Large intestine (tissue), 3 donors: ENCODE data around the gene BMAL1. TPM values are rescaled to one million over a fixed set of nuclear protein-coding genes. Genes with fewer than 3 reads are reported as not detected.
A peak's percentile ranks its signal among the peaks of the same experiment; 100 is the strongest.

ENCODE experiments used
- DNase-seq, 2 donors: peaks; one replicate each; pipeline versions ENCODE4 v3.0.0 to v3.0.0-alpha.2; 2013
- H3K27ac ChIP-seq: one replicate; pipeline ENCODE4 v1.5.1; 2013; ENCODE audit warnings: low read length
- H3K27me3 ChIP-seq: 2 replicates; pipeline ENCODE4 v1.6.1; 2013; ENCODE audit warnings: low read length; ENCODE audit not compliant: control insufficient read depth, insufficient read depth
- H3K36me3 ChIP-seq: 2 replicates; pipeline ENCODE4 v1.6.1; 2013; ENCODE audit warnings: low read length; ENCODE audit not compliant: control insufficient read depth, insufficient read depth
- H3K4me1 ChIP-seq: one replicate; pipeline ENCODE4 v1.6.1; 2013; ENCODE audit warnings: low read length; ENCODE audit not compliant: control insufficient read depth, insufficient read depth
- H3K4me3 ChIP-seq: one replicate; pipeline ENCODE4 v1.5.1; 2013; ENCODE audit warnings: low read length
- H3K9me3 ChIP-seq: one replicate; pipeline ENCODE4 v1.6.1; 2013; ENCODE audit warnings: mild to moderate bottlenecking, low read depth, low read length, moderate library complexity; ENCODE audit not compliant: control insufficient read depth
- WGBS: methylation state at CpG from one replicate; pipeline ENCODE4 v1.1.5; 2013; ENCODE audit warnings: low lambda C conversion rate; ENCODE audit not compliant: insufficient coverage; 5-methylcytosine and 5-hydroxymethylcytosine counted together
- polyA plus RNA-seq: library from polyadenylated mRNA; unstranded; fragments of 120-200 nt; gene quantifications from one replicate; pipeline ENCODE4 v1.2.1, GENCODE V29; 2013

The BMAL1 gene
- polyA plus RNA-seq, 1 donor, result 7.6 TPM

DNA sequence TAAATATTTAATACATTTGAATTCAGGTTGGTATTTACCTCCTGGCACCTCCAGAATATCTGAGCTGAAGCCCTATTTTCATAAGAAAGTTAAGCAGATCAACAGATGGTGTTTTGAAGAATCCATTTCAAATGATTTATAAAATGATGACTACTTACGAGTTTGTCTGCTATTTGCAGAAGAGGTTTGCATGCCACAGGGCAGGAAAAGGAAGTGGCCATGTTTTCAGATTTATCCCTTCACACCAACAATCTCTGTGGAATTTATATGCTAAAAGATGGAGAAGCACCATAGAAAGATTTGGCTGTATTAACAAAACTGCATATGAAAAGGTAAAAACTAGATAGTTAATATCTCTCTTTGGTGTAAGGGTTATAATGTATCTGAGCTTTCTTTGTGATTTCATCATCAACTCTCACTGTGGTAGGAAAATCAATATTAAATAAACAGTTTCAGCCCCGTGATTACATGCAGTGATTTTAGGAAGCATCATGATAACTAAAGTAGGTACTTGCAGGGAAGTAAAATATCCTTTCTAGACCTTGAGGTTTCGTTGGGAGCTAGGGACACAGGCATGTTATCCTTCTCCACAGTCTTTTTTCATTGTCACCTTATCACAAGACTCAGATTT, 2.6 kb downstream of the BMAL1 start:
- no CpG with 5 or more reads among the region's 3 CpGs for WGBS
- DNase-seq, result no peak
- no peak overlapping the region for H3K27ac ChIP-seq
- H3K4me1 ChIP-seq, result peaks cover 9% of the 10 kb centered on the region
- peaks cover 3% of the 10 kb centered on the region for H3K9me3 ChIP-seq
- no peak overlapping the region for H3K4me3 ChIP-seq
- peaks cover 47% of the 10 kb centered on the region for H3K27me3 ChIP-seq
- no peaks in the 10 kb centered on the region for H3K36me3 ChIP-seq

DNA sequence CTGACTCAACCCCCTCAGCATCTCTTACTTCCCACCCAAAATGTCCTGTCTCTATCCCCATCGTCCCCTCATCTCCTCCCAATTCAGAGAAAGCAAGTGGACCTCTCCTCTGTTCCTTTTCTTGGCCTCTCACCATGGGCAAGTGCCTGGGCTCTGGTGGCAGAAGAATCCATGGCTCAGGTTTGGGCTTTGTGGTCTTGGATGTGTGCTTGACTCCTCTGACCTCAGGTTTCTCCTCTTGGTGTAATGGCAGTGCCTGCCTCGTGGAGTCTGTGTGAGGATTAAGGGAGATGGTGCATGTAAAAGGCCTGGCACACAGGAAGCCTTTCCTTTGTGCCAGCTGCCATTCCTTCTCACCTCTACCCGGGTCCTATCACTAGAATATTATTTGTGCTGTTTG, 3.2 kb downstream of the BMAL1 start:
- peaks cover 3% of the 10 kb centered on the region for H3K9me3 ChIP-seq
- no peak overlapping the region for H3K4me3 ChIP-seq
- peaks cover 41% of the 10 kb centered on the region for H3K27me3 ChIP-seq
- H3K36me3 ChIP-seq, result no peaks in the 10 kb centered on the region
- no peak for DNase-seq
- peaks cover 9% of the 10 kb centered on the region for H3K4me1 ChIP-seq
- H3K27ac ChIP-seq, result no peak overlapping the region
- WGBS, result 100% methylated on average over 1 of the region's 3 CpGs

DNA sequence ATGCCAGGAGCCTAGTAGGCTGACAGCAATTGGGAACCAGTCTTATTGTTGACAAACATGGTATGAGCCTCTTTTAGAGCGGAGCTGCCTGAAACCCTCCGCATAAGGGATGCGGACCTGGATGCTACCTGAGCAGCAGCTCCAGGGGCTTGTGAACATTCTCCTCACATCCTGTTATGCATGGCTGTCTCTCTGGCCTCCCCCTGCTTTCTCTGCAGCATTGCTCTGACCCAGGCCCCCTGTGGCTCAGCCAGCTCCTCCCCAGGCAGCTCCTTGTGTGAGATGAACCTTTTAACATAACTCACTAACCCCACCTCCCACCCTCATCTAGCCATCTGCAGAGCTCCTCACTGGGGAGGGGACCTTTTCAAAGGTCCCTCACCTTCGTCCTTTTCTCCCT, 6.0 kb downstream of the BMAL1 start:
- no peak for DNase-seq
- H3K4me1 ChIP-seq, result peaks cover 7% of the 10 kb centered on the region
- H3K4me3 ChIP-seq, result no peak overlapping the region
- H3K36me3 ChIP-seq, result no peaks in the 10 kb centered on the region
- peaks cover 3% of the 10 kb centered on the region for H3K9me3 ChIP-seq
- H3K27me3 ChIP-seq, result peaks cover 27% of the 10 kb centered on the region
- no peak overlapping the region for H3K27ac ChIP-seq
- WGBS, result no CpG with 5 or more reads among the region's 4 CpGs

DNA sequence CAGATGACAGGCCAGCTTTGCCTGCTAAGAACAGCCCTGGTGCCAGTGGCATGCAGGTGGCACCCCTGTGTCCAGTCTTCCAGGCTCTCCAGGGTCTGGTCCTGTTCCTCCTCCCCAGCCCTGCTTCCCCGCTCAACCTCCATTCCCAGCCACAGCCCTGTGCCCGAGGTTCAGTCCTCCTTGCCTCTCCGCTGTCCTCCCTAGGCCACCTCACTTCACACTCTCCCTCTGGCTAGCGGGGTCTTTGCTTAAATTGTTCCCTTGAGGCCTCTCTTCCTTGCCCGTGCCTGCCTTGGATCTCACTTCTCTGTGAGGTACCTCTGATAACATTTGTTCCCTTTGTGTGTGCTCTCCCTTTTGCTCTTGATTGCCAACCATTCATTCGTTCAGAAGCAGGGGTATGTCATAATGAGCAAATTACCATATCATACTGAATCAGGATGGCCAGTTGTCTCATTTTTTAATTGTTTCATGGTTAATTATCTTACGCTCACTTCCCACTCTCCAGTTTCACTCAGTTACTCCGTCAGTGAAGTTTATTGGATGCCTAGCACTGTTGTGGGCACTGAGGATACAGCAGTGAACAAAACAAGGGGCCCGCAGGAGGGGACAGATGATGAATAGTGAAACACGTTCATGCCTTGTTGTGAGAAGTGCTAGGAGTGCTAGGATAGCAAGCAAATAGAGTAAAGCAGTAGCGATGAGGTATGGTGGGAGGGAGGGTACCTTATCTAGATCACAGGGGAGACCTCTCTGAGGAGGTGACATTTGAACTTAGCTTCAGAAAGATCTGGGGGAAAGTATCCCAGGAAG, 7.4 kb downstream of the BMAL1 start:
- no peaks in the 10 kb centered on the region for H3K9me3 ChIP-seq
- H3K27ac ChIP-seq, result no peak overlapping the region
- H3K4me3 ChIP-seq, result no peak overlapping the region
- WGBS, result 82% methylated on average over 3 of the region's 11 CpGs
- H3K27me3 ChIP-seq, result peaks cover 13% of the 10 kb centered on the region
- H3K36me3 ChIP-seq, result no peaks in the 10 kb centered on the region
- peaks cover 3% of the 10 kb centered on the region for H3K4me1 ChIP-seq
- DNase-seq, result no peak

DNA sequence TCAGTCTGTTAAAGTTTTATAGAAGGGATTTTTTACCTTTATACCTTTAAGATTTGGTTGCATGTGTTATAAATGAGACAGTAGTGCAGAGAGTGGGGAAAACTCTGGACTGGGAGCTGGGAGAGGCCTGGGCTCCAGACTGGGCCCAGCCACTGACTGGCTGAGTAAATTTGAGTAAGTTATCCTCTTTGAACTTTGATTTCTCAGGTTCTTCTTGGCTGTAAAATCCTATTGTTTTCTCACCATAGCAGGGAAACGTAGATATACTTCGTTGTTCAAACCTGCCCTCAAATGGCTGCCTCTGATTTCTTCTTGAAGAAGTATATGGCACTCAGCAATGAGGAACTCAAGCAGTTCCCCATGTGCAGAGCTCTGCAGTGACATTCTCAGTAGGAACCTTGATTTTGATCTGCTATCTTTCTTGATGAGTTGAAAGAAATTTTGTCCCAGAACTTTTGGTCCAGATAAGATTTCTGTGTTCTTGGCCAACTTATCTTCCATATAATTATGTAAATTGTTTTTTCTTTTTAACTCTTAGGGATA, 8.8 kb downstream of the BMAL1 start:
- Histone ChIP-seq H3K27me3 (peaks cover under 1% of the 10 kb centered on the region), H3K27ac (no peak overlapping the region), H3K36me3 (no peaks in the 10 kb centered on the region), H3K4me1 (peaks cover 3% of the 10 kb centered on the region), H3K4me3 (no peak overlapping the region), H3K9me3 (no peaks in the 10 kb centered on the region)
- WGBS, result 14% methylated on average over 2 of the region's 2 CpGs
- DNase-seq, result peak in 1 of 2 donors; percentile 53

DNA sequence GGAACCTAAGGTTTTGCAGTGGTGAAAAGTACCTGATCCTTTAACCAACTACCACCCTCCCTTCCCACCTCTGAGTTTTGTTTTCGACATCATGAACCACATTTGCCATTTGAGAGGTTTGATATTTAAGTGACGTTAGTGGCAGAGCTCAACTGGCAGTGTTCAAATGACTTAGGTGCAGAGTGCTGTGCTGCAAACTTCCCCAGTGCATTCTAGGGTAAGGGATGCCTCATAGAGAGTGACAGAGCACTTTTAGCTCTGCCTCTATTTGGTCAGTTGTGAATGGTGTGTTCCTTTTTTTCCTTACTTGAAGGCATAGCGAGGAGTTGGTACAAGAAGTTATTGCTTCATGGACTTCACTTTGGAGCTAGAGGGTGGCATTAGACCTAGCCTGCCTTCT, 9.4 kb downstream of the BMAL1 start:
- no peak for DNase-seq
- H3K4me1 ChIP-seq, result peaks cover 3% of the 10 kb centered on the region
- H3K27ac ChIP-seq, result no peak overlapping the region
- no peak overlapping the region for H3K4me3 ChIP-seq
- H3K9me3 ChIP-seq, result no peaks in the 10 kb centered on the region
- no peaks in the 10 kb centered on the region for H3K36me3 ChIP-seq
- no CpG with 5 or more reads among the region's 3 CpGs for WGBS
- H3K27me3 ChIP-seq, result no peaks in the 10 kb centered on the region

DNA sequence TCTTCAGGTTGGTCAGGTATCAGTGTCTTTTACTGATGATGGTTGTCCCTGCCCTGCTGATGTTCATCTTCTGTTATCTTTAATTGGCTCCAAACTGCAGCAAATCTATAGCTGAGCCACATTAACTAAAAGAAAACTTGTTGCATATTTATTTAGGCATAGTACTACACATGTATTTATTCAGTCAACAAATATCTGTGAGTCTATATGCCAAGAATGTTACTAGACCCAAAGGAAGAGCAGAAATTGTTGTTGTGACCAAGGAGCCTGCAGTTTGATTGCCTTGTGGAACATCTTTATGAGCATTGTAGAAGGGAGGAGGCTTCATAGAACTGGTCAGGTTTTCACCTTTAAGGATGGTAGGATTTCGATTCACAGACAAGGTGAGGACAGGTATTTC, 10.1 kb downstream of the BMAL1 start:
- Histone ChIP-seq H3K27ac (no peak overlapping the region), H3K4me1 (peaks cover 3% of the 10 kb centered on the region), H3K27me3 (no peaks in the 10 kb centered on the region), H3K9me3 (no peaks in the 10 kb centered on the region), H3K4me3 (no peak overlapping the region), H3K36me3 (no peaks in the 10 kb centered on the region)
- no peak for DNase-seq
- WGBS, result no CpG with 5 or more reads among the region's 1 CpG

DNA sequence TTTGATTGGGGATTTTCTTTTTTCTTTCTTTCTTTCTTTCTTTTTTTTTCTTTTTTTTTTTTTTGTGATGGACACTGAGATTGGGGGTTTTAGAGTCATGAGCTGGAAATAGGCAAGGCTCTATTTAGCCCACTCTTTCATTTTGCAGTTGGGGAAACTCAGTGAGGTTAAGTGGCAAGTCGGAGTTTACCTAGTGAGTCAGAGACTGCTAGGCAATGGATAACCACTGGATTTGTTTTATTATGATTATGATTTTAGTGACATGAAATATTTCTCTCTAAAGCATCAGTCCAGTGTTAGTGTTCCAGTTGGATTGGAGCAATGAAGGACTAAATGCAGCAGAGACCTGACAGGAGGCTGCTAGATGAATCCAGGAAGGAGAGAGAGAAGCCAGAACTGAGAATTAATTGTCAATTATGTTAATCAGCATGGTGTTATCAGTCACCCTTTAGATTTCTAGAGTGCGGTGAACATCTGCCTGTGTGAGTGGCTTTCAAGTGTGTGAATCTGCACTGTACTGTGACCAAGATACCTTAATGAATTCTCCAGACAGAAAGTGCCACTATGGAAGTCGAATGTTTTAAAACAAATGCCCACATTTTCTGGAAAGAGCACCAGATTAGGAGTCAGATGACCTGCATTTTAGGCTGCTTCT, 10.9 kb downstream of the BMAL1 start:
- Histone ChIP-seq H3K27ac (no peak overlapping the region), H3K4me3 (no peak overlapping the region), H3K27me3 (no peaks in the 10 kb centered on the region), H3K36me3 (no peaks in the 10 kb centered on the region), H3K4me1 (peaks cover 3% of the 10 kb centered on the region), H3K9me3 (no peaks in the 10 kb centered on the region)
- no CpG with 5 or more reads among the region's 3 CpGs for WGBS
- no peak for DNase-seq

DNA sequence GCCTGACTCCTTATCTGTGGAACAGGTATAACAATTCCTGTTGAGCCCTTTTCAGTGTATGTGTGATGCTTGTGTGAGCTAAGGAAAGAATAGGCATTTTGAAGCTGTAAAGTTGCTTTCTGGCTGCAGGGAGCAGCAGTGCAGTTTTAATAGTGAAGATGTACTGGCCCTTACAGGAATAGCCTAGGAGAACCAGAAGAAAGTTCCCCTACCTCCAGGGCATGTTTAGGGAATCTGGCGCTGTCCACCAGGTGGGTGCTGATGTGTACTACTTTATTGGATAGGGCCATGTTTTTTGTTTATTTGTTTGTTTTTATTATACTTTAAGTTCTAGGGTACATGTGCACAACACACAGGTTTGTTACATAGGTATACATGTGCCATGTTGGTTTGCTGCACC, 11.5 kb downstream of the BMAL1 start:
- Histone ChIP-seq H3K36me3 (no peaks in the 10 kb centered on the region), H3K27me3 (no peaks in the 10 kb centered on the region), H3K4me3 (no peak overlapping the region), H3K9me3 (no peaks in the 10 kb centered on the region), H3K4me1 (peaks cover 3% of the 10 kb centered on the region), H3K27ac (no peak overlapping the region)
- no CpG with 5 or more reads among the region's 1 CpG for WGBS
- no peak for DNase-seq

DNA sequence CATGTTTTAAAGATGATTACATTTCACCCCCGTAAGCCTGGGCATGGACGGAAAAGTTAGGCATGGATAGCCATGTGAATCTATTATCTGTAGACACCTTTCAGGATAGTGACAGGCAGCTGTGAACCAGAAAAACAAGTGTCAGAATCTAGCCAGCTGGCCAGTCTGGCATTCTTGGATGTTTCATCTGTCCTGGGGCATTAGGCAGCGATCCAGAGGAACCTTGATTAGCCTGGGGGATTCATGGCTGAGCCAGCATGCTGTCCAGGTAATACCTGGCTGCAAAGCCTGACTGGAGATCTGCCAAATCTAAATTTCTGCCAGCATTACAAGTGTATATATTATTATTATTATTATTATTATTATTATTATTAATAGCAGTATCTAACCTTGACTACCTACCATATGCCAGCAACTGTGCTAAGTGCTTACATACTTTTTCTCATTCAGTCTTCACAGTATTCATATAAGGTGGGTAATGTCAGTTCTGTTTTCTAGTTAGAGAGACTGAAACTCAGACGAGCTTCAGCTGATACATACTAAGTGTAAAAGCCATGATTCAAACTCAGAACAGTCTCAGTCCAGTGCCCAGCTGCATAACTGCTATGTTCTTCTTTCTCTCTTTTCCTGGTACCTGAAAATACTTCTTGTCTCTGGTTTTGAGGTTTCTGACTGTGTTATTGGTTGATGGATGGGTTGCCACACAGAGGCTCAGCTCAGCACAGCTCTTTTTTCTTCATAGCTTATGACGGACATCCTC, 12.8 kb downstream of the BMAL1 start:
- WGBS, result no CpG with 5 or more reads among the region's 5 CpGs

More for the DNA sequence above, 12.8 kb downstream of the BMAL1 start:
- no peak overlapping the region for H3K27ac ChIP-seq
- H3K4me1 ChIP-seq, result peaks cover 3% of the 10 kb centered on the region
- DNase-seq, result no peak
- H3K36me3 ChIP-seq, result no peaks in the 10 kb centered on the region
- no peaks in the 10 kb centered on the region for H3K9me3 ChIP-seq
- no peak overlapping the region for H3K4me3 ChIP-seq
- no peaks in the 10 kb centered on the region for H3K27me3 ChIP-seq
